GM18870 (cell line): ENCODE data around the gene CEACAM6.
"Not testable (repeated sequence)": the region's sequence is repeated elsewhere in the genome, so short reads cannot be mapped to it uniquely, and the experiment has no call there.

Experiments used
- ATAC-seq: cut with Tn5 transposase; IDR thresholded peaks from one replicate; pipeline ENCODE4 v1.9.1; 2021; ENCODE audit warnings: moderate library complexity; ENCODE audit not compliant: unreplicated experiment

The CEACAM6 gene

DNA sequence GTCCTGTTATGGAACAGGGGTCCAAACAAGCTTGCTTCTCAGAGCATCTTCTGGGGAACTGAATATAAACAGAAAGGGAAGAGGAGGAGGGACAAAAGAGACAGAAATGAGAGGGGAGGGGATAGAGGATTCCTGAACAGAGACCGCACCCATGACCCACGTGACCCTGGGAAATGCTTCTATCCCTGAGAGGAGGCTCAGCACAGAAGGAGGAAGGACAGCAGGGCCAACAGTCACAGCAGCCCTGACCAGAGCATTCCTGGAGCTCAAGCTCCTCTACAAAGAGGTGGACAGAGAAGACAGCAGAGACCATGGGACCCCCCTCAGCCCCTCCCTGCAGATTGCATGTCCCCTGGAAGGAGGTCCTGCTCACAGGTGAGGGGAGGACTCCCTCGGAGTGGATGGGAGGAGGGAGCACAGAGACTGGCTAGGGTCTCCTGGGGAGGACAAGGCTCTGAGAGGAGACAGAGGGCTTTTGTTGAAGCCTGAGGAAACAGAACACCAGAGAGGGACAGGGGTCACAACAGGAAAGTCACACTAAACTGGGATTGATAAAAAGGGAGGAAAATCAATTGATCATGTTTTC, at the start of gene CEACAM6:
Gene CEACAM6 (plus strand): TSS at position 203 of the 586 bp plus-strand sequence. CDS start 109 bp downstream, at position 312.
- no peak for ATAC-seq

DNA sequence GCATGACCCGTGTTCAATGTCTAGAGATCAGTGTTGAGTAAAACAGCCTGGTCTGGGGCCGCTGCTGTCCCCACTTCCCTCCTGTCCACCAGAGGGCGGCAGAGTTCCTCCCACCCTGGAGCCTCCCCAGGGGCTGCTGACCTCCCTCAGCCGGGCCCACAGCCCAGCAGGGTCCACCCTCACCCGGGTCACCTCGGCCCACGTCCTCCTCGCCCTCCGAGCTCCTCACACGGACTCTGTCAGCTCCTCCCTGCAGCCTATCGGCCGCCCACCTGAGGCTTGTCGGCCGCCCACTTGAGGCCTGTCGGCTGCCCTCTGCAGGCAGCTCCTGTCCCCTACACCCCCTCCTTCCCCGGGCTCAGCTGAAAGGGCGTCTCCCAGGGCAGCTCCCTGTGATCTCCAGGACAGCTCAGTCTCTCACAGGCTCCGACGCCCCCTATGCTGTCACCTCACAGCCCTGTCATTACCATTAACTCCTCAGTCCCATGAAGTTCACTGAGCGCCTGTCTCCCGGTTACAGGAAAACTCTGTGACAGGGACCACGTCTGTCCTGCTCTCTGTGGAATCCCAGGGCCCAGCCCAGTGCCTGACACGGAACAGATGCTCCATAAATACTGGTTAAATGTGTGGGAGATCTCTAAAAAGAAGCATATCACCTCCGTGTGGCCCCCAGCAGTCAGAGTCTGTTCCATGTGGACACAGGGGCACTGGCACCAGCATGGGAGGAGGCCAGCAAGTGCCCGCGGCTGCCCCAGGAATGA, 48.4 kb upstream of the CEACAM6 start:
- no peak for ATAC-seq

DNA sequence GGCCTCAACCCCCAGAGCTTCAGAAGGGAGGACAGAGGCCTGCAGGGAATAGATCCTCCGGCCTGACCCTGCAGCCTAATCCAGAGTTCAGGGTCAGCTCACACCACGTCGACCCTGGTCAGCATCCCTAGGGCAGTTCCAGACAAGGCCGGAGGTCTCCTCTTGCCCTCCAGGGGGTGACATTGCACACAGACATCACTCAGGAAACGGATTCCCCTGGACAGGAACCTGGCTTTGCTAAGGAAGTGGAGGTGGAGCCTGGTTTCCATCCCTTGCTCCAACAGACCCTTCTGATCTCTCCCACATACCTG, 47.9 kb upstream of the CEACAM6 start:
- ATAC-seq, result no peak

DNA sequence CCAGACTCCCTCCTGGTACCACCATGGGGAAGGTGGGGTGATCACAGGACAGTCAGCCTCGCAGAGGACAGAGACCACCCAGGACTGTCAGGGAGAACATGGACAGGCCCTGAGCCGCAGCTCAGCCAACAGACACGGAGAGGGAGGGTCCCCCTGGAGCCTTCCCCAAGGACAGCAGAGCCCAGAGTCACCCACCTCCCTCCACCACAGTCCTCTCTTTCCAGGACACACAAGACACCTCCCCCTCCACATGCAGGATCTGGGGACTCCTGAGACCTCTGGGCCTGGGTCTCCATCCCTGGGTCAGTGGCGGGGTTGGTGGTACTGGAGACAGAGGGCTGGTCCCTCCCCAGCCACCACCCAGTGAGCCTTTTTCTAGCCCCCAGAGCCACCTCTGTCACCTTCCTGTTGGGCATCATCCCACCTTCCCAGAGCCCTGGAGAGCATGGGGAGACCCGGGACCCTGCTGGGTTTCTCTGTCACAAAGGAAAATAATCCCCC, 47.4 kb upstream of the CEACAM6 start:
- ATAC-seq, result no peak

DNA sequence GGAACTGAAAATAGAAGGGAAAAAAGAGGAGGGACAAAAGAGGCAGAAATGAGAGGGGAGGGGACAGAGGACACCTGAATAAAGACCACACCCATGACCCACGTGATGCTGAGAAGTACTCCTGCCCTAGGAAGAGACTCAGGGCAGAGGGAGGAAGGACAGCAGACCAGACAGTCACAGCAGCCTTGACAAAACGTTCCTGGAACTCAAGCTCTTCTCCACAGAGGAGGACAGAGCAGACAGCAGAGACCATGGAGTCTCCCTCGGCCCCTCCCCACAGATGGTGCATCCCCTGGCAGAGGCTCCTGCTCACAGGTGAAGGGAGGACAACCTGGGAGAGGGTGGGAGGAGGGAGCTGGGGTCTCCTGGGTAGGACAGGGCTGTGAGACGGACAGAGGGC, 46.8 kb upstream of the CEACAM6 start, which contains the start of gene CEACAM5:
Gene CEACAM5 (plus strand): TSS at position 146 of the 400 bp plus-strand sequence. CDS start 106 bp downstream, at position 252.
- no peak for ATAC-seq

DNA sequence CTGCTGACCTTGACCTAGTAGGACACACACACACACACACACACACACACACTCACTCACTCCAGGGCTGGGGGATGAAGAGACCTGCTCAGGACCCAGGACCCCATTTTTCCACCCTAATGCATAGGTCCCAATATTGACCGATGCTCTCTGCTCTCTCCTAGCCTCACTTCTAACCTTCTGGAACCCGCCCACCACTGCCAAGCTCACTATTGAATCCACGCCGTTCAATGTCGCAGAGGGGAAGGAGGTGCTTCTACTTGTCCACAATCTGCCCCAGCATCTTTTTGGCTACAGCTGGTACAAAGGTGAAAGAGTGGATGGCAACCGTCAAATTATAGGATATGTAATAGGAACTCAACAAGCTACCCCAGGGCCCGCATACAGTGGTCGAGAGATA, 45.8 kb upstream of the CEACAM6 start:
- ATAC-seq, result not testable (repeated sequence)

DNA sequence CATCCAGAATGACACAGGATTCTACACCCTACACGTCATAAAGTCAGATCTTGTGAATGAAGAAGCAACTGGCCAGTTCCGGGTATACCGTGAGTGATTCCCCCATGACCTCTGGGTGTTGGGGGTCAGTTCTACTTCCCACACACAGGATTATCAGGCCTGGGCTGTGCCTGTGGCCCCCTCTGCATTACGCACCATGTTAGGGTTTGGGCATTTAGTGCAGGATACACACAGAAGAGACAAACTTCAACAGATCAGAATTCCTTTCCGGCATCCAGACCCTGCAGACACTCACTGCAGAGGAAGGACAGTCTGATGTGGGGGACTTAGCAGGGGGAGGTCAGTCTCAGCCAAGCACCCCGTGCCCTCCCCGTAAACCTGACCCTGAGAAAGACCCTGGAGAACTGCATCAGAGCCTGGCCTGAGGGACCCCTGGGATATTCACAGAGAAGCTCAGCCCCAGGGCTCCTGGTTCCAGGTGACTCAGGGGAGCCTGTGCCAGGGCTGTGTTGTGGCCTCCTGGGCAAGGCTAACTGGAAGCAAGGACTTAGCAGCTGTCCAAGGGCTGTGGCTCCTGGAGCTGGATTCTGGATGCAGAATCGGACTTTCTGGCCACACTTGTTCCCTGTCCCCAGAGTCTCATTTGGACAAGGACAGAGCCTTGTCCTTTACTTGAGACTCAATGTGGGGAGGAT, 45.2 kb upstream of the CEACAM6 start:
- ATAC-seq, result no peak

DNA sequence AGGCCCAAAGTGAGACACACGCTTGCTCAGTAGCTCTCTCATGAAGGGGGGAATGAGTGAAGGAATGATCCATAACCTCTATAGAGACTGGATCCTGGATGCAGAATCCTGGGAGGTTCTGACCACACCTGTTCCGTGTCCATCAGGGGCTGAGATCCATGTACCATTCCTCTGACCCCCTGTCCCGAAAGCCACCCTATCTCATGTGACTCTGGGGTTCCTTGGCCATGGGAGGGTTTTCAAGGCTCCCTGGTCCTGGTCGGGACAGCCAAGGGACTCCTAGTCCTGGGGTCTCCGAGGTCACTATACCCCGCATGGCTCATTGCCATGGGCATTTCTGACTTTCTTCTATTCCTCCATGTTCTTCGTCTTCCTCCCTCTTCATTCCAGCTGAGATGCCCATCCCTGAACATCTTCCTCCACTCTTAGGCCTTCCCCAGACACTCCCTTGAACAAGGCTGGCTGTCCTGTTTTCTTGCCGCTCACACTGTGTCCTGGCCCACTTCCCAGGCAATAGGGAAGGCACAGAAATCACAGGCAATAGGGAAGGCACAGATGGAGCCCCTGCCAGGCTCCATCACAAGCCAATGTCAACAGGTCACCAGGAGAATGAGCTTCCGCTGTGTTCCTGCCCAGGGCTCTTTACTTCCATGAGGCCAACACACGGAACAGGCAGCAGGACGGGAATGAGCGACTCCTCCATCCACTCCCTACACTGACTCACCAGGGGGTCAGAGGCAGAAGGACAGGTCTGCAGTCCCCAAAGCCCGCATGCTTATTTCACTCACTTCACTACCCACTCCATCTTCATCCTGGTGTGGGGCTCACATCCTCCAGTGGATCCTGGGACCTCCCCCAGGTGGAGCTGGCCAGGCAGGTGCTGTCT, 43.7 kb upstream of the CEACAM6 start:
- ATAC-seq, result no peak

DNA sequence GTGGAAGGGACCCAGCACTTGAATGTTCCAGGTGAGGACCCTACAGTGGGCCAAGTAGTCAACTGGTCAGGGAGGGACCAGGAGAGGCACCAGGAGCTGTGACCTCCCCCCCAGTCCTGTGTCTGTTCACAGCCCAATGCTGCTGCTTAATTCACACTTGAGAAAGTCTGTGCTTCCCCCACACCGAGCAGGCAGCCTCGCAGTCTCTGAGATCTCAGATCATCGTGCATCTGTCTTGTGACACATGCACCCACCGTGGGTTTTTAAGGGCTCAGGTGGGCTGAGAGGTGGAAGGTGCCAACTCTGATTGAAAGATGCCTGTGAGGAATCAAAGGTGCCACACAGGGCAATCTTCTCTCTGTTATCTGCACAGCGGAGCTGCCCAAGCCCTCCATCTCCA, 40.7 kb upstream of the CEACAM6 start:
- no peak for ATAC-seq

DNA sequence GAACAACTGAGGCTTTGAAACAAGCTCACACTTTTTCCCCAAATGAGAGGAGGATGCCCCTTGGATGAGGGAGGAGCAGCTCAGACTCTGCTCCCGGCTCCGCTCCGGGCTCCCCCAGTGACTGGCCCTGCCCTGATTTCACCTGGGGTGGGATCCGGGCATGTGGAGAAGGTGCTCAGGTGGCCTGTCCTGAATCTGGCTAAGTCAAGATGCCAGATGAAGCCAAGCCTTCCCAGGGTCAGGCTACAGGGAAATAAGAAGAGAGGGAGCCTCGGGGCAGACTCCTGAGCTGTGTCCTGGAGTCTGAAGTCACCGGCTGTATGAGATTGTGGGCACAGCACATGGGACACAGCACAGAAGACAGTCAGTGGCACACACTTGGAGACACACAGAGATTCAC, 36.6 kb upstream of the CEACAM6 start:
- no peak for ATAC-seq

DNA sequence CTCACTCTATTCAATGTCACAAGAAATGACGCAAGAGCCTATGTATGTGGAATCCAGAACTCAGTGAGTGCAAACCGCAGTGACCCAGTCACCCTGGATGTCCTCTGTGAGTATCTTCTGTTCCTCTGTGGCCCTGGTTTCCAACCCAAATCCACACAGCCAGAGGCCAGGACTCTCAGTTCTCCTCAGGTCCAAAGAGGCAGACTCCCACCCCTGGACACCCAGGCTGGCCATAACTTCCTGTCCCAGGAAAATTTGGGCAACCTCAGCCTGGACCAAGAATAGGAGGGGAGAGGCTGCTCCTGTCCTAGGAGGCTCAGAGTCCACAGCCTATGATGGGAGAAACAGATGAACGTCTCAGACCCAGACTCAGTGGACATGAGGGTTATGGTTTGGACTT, 35.2 kb upstream of the CEACAM6 start:
- ATAC-seq, result no peak

DNA sequence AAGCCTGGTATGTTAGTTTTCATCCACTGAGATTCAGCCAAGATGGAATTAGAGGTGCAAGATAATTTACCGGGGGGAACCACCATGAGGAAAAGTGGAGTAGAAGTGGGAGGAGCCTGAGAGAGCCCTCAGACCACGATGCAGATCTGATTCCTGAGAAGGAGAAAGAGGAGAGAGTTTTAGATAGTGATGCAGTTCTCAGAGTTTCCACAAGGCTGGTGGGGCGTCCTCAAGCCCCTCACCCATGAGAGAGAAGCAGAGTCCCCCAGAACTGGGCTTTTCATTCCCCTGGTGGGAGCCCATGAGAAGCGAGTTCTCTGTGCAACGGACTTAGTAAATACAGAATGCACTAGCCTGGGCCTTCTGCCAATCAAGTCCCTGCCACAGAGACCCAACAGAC, 28.8 kb upstream of the CEACAM6 start:
- no peak for ATAC-seq

DNA sequence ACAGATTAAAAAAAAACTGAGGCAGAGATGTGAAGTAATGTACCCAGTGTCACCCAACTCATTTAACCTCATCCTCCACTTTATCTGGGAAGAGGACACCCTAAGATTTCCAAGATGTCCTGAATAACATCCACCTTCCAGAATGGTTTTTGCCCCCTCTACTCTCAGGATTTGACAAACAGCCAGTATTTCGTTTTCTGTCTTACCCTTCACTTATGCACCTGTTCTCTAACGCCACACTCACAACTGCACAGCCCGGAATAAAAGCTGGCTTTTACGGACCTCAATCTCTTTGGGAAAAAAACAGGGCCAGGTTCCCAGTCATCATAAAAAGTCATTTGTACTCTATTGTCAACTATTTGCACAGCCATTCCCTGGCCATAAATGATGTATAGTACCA, 21.2 kb upstream of the CEACAM6 start:
- ATAC-seq, result no peak

DNA sequence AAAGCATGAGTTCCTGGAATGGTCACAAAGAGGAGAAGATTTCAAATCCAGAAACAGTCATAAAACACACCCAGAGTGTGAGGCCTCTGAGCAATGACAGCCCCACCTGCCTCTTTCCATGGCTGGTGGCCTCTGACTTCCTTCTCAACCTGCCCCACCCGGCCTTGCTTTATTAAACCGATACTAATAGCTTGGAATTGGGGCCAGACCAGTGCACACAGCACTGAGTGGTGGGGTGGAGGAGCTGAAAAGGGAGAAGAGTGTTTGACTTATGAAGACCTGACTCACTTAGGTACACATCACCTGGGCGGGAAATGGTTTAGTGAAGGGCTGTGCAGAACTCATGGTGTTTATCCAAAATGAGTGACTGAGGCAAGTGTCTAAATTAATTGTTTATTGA, 20.7 kb upstream of the CEACAM6 start:
- ATAC-seq, result no peak

DNA sequence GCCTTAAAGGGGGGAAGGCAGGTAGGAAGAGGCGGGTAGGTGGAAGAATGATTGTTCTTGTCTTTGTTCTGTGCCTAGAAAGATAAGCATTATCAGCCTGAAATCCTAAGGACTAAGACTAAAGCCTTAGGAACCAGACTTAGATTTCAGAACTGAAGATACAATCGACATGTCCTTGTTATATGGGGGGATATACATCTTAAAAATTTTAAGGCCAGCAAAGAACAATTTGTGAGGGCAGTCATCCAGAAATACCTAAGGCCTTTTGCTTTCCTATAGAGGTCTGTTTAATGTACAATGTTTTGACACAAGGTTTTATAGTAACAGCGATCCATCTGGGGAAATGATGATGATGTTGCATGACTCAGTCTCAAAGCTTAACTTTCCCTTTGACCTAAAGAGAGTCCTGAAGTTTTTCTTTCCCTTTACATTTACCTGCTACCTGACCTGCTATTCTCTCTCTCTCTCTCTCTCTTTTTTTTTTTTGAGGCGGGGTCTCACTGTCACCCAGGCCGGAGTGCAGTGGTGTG, 20.2 kb upstream of the CEACAM6 start:
- ATAC-seq, result no peak

DNA sequence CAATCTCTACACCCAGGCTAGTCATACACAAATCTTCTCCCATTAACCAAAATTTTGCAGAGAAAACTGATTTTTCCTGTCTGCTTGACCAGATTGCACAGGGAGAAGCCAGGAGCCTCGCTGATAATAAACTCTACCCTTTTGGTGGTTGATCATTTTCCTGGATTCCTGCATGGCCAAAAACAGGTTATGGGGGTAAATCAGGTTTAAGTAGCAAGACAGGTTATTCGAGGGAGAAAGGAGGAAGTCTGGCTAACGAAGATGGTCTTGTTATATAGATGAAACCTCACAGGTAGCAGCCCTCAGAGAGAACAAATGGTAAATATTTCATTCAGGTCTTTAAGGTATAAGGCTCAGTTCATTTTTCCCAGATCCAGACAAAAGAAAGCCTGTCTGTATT, 16.0 kb upstream of the CEACAM6 start:
- no peak for ATAC-seq

DNA sequence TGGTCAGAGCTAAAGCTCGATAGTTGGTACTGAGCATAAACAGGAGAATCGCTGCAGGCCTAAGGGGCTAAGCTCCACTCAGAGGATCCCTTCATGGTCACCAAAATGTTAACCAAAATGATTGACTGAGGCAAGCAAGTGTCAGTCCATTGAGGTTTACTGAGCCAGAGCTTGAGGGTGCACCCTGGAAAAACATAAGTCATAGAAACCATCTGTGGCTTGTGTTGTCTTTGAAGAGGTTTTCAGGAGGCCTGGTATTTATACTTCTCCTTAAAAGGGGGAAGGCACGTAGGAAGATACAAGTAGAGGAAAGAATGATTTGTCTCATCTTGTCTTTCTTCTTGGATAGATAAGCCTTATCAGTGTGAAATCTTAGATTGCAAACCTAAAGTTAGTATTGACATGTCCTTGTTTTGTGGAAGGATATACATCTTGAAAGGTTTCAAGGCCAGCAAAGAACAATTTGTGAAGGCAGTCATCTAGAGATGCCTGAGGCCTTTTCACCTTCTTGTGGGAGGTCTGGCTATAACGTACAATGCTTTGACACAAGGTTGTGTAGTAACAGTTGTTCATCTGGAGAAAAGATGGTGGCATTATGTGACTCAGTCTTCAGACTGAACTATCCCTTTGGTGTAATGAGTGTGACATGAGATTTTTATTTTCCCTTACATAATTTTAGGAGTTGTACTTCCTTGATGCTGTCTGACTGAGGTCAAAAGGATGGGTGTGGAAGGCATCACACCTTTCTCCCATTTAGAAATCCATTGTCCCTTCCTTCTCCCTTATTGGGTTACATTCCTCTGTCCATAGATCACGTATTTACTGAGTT, 14.7 kb upstream of the CEACAM6 start:
- ATAC-seq, result no peak

DNA sequence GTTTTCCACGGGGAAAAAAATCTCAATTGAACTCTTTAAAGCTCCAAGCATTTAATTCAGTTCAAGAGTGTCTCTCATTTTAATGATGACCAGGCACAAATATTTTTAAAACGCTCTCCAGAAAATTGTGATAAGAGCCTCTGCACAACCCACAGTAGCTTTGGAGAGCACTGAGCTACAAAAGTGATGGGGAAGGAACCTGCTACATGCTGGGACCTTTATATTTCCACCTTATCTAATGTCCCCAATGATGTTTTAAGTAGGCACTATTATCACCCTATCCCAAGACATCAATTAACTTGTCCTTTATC, 14.1 kb upstream of the CEACAM6 start:
- no peak for ATAC-seq

DNA sequence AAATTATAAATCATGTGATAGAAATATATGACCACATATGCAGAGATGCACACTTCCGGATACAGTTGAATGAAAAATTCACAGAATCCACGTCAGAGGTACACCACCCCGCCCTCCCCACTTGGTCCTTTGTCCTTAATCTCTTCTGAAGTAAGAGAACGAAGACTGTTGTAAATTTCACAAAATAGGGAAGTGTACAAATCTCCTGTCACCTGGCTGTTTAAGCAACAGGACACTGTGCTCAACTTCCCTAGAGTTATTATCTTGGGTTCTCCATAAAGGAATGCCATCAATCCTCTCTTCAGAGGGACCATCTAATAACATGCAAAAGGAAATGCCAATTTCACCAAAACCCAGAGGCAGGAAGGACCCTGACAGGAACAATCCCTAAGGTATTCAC, 10.5 kb upstream of the CEACAM6 start:
- ATAC-seq, result no peak

DNA sequence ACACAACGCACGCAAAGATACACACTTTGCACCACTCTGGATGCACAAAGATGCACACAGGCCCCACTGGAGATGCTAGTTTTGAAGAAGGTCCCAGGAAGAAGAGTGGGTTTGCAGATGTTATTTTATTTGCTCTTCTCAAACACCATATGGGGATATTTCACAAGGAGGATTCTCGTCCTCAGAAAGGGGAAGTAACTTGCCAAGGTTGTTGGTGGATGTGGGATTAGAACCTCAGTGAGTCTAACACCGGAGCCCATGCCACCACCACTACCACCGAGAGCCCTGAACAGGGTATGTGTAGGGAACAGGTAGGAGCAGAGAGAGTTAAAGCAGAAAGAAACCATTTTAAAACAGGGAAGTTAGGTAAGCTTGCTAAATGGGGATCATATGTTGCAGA, 9.6 kb upstream of the CEACAM6 start:
- no peak for ATAC-seq
